ENCODE measurements around the gene TDP2. TPM values are rescaled to one million over a fixed set of nuclear protein-coding genes. Genes with fewer than 3 reads are reported as not detected.

Gene TDP2
- total RNA-seq, 1 experiment from 2014 or later: 30.2 TPM

DNA sequence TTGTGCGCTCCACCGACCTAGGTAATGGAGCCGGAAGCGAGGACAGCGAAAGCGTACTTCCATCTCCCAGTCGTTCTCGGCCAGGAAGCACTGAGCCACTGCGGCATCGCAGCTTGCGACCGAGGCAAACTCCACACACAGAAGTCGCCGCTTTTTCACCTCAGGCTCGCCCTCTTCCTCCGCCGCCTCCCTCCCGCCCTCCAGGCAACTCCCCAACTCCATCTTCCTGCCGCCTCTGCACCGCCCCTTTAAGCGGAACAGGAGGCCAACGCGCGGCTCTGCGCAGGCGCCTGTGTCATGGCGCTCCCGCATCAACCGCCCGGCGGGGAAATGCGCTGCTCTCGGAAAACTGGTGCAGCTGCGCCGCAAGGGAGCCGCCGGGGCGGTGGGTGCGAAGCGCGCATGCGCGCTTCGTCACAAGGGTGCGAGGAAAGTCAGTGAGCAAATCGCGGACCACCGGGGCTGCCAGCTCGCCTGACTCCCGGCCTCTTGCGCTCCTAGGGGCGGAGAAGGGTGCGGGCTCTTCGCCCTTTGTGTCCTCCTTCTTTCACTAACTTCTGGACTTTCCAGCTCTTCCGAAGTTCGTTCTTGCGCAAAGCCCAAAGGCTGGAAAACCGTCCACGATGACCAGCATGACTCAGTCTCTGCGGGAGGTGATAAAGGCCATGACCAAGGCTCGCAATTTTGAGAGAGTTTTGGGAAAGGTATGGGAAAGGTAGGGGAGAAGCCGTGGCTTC is at the start of gene TDP2, which contains the start of gene ACOT13 (continued):
- TF ChIP-seq YY1 (IDR thresholded peaks at IDR 0.05; ENCODE audit: extremely low read depth, insufficient replicate concordance, low read depth, low read length) (peak; percentile 87), FOSL1 (IDR thresholded peaks at IDR 0.05; ENCODE audit: low read depth) (peak; percentile 10; the same call in 1 of the 2 replicates)
- TF ChIP-seq, protein P1, sequence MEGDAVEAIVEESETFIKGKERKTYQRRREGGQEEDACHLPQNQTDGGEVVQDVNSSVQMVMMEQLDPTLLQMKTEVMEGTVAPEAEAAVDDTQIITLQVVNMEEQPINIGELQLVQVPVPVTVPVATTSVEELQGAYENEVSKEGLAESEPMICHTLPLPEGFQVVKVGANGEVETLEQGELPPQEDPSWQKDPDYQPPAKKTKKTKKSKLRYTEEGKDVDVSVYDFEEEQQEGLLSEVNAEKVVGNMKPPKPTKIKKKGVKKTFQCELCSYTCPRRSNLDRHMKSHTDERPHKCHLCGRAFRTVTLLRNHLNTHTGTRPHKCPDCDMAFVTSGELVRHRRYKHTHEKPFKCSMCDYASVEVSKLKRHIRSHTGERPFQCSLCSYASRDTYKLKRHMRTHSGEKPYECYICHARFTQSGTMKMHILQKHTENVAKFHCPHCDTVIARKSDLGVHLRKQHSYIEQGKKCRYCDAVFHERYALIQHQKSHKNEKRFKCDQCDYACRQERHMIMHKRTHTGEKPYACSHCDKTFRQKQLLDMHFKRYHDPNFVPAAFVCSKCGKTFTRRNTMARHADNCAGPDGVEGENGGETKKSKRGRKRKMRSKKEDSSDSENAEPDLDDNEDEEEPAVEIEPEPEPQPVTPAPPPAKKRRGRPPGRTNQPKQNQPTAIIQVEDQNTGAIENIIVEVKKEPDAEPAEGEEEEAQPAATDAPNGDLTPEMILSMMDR (IDR thresholded peaks at IDR 0.05 in 2 of 3, conservative IDR thresholded peaks at IDR 0.05 in 1 of 3; ENCODE audit: borderline replicate concordance in 1 of 3, insufficient read depth in 1 of 3, low read depth in 2 of 3, low read length in 2 of 3): peak in 2 of 3 experiments; percentile 45 to 58; a peak in 4 of 6 replicates

DNA sequence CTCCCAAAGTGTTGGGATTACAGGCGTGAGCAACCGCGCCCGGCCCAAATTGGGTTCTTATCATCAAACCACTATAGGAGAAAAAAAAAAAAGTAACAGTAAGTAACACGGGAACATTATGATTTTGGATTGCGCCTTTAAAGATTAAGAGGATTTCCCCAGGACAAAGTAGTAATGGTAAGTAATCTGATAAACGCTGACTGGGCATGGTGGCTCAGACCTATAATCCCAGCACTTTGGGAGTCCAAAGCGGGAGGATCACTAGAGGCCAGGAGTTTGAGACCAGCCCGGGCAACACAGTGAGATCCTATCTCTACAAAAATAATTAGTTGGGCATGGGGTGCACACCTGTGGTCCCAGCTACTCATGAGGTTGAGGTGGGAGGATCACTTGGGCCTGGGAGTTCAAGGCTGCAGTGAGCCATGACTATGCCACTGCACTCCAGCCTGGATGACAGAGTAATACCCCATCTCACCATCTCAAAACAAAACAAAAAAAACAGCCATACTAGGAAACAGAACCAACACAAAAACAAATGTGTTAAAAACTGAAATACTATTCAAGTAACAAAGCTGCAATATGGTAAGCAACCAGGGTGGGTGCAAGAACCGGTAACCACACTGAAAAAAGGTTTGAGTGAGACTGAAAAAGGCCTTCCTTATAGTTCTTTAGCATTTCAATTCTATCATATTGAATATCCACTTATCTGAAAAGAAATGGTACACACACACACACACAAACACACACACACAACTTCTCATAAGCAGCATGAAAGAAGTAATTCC is 44.0 kb upstream of the TDP2 start:
- Histone ChIP-seq H3K79me2 (ENCODE audit: insufficient read depth, low read length) (peaks cover 72% of the 10 kb centered on the region), H4K20me1 (ENCODE audit: insufficient read depth) (peaks cover 32% of the 10 kb centered on the region), H3K36me3 (ENCODE audit: control insufficient read depth in 1 of 2, insufficient read depth in 2 of 2, low read length in 2 of 2) (peaks cover 71 to 77% of the 10 kb centered on the region in 2 experiments), H3K27ac (ENCODE audit: low read depth, low read length) (no peak overlapping the region), H3K4me1 (ENCODE audit: control insufficient read depth in 1 of 2, insufficient read depth in 2 of 2, low read length in 2 of 2) (no peaks in the 10 kb centered on the region), H3K9me3 (ENCODE audit: control insufficient read depth in 1 of 2, insufficient read depth in 1 of 2, low read depth in 1 of 2, low read length in 2 of 2) (no peaks in the 10 kb centered on the region), H2AFZ (ENCODE audit: low read depth, low read length, poor library complexity, severe bottlenecking) (no peak overlapping the region), H3K9ac (ENCODE audit: low read length) (no peak overlapping the region), H3K4me3 (replicated peaks in 1 of 2; ENCODE audit: low read depth in 1 of 2, low read length in 2 of 2) (no peak overlapping the region), H3K4me2 (ENCODE audit: low read length) (no peak overlapping the region), H3K9me2 (ENCODE audit: insufficient read depth) (no peaks in the 10 kb centered on the region), H3K27me3 (ENCODE audit: insufficient read depth, low read length) (no peaks in the 10 kb centered on the region)
- TF ChIP-seq SRF (IDR thresholded peaks at IDR 0.05; ENCODE audit: low read depth) (no peak), EZH2 (IDR thresholded peaks at IDR 0.05) (no peak), POLR2A (IDR thresholded peaks at IDR 0.05; ENCODE audit: borderline replicate concordance, extremely low read depth, insufficient read depth, insufficient read length) (no peak), SP1 (IDR thresholded peaks at IDR 0.05; ENCODE audit: low read depth) (no peak), FOSL1 (IDR thresholded peaks at IDR 0.05; ENCODE audit: low read depth) (no peak)
- TF ChIP-seq, protein P2, sequence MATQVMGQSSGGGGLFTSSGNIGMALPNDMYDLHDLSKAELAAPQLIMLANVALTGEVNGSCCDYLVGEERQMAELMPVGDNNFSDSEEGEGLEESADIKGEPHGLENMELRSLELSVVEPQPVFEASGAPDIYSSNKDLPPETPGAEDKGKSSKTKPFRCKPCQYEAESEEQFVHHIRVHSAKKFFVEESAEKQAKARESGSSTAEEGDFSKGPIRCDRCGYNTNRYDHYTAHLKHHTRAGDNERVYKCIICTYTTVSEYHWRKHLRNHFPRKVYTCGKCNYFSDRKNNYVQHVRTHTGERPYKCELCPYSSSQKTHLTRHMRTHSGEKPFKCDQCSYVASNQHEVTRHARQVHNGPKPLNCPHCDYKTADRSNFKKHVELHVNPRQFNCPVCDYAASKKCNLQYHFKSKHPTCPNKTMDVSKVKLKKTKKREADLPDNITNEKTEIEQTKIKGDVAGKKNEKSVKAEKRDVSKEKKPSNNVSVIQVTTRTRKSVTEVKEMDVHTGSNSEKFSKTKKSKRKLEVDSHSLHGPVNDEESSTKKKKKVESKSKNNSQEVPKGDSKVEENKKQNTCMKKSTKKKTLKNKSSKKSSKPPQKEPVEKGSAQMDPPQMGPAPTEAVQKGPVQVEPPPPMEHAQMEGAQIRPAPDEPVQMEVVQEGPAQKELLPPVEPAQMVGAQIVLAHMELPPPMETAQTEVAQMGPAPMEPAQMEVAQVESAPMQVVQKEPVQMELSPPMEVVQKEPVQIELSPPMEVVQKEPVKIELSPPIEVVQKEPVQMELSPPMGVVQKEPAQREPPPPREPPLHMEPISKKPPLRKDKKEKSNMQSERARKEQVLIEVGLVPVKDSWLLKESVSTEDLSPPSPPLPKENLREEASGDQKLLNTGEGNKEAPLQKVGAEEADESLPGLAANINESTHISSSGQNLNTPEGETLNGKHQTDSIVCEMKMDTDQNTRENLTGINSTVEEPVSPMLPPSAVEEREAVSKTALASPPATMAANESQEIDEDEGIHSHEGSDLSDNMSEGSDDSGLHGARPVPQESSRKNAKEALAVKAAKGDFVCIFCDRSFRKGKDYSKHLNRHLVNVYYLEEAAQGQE (IDR thresholded peaks at IDR 0.05; ENCODE audit: low read depth): no peak
- ChIA-PET POLR2A (no interaction called here), CTCF (no interaction called here), RAD21 (ENCODE audit: low non-redundant PET in 1 of 2, low total read pairs in 2 of 2, uncharacterized antibody in 2 of 2, unreplicated experiment in 2 of 2) (no interaction called here)
- ATAC-seq (no peak), DNase-seq (ENCODE audit: low read depth, low spot score) (no peak)
- intact Hi-C loops (cut with micrococcal nuclease): loop anchor here (10.0 kb wide), 1 partner anchor 364 kb away; no protein-coding TSS in a partner anchor
- BruUV-seq (replicated peaks): no TSS peak

Measured in HCT116 (cell line).